Spleen (tissue), 11 donors: ENCODE data around the gene PEX5. TPM values are rescaled to one million over a fixed set of nuclear protein-coding genes. Genes with fewer than 3 reads are reported as not detected.

Experiments
- DNase-seq: peaks from one replicate; pipeline ENCODE4 v3.0.0-alpha.2; 2020
- H3K27ac ChIP-seq, 8 donors: fragments of 200-600 bp; sonication (generic) in 7 of 8; 1 replicate in 4 of 8; 2 replicates in 4 of 8; pipeline versions ENCODE4 v1.5.0 to v1.8.0; 2016 to 2021; ENCODE audit warnings: inconsistent platforms in 4 of 8, mild to moderate bottlenecking in 4 of 8, moderate library complexity in 1 of 8
- H3K27me3 ChIP-seq, 7 donors: fragments of 200-600 bp; sonication (generic) in 6 of 7; replicated peaks in 1 of 7; 1 replicate in 4 of 7; 2 replicates in 3 of 7; pipeline versions ENCODE4 v1.5.0 to v1.8.0; 2016 to 2021; ENCODE audit warnings: inconsistent platforms in 3 of 7, mild to moderate bottlenecking in 1 of 7
- H3K36me3 ChIP-seq, 6 donors: fragments of 200-600 bp; sonication (generic) in 5 of 6; 1 replicate in 4 of 6; 2 replicates in 2 of 6; pipeline versions ENCODE4 v1.5.0 to v1.8.0; 2016 to 2021; ENCODE audit warnings: inconsistent platforms in 2 of 6
- H3K4me1 ChIP-seq, 6 donors: fragments of 200-600 bp; sonication (generic) in 5 of 6; 1 replicate in 3 of 6; 2 replicates in 3 of 6; pipeline versions ENCODE4 v1.5.0 to v1.8.0; 2016 to 2021; ENCODE audit warnings: inconsistent platforms in 3 of 6
- H3K4me3 ChIP-seq, 8 donors: fragments of 200-600 bp; sonication (generic) in 7 of 8; 1 replicate in 4 of 8; 2 replicates in 4 of 8; pipeline versions ENCODE4 v1.5.0 to v1.8.0; 2016 to 2021; ENCODE audit warnings: inconsistent platforms in 4 of 8, mild to moderate bottlenecking in 4 of 8, moderate library complexity in 2 of 8
- H3K9me3 ChIP-seq, 8 donors: fragments of 200-600 bp; sonication (generic) in 7 of 8; 1 replicate in 4 of 8; 2 replicates in 4 of 8; pipeline versions ENCODE4 v1.5.0 to v1.8.0; 2016 to 2021; ENCODE audit warnings: inconsistent platforms in 4 of 8
- CTCF ChIP-seq, 11 experiments: fragments of 200-600 bp in 7 of 11; fragments of 450-650 bp in 4 of 11; sonication (generic) in 4 of 11; IDR thresholded peaks in 8 of 11; conservative IDR thresholded peaks in 3 of 11; 1 replicate in 7 of 11; 2 replicates in 4 of 11; pipeline versions ENCODE4 v1.4.0 to v1.8.0; 2016 to 2021; ENCODE audit warnings: antibody characterized with exemption in 11 of 11, inconsistent platforms in 4 of 11, mild to moderate bottlenecking in 1 of 11
- POLR2A ChIP-seq, 3 donors: fragments of 450-650 bp; IDR thresholded peaks; one replicate each; pipeline ENCODE4 v1.5.1; 2017; ENCODE audit warnings: antibody characterized with exemption in 3 of 3, mild to moderate bottlenecking in 1 of 3
- POLR2AphosphoS5 ChIP-seq, 3 donors: sonication (generic); formaldehyde crosslinking; IDR thresholded peaks; one replicate each; pipeline ENCODE4 v1.5.1; 2017; ENCODE audit warnings: antibody characterized with exemption in 3 of 3
- WGBS, 5 donors: extraction: QIAGEN DNeasy Blood & Tissue Kit in 3 of 5; methylation state at CpG; one replicate each; pipeline versions ENCODE4 v1.1.5 to v1.1.7; 2013 to 2018; 5-methylcytosine and 5-hydroxymethylcytosine counted together
- intact Hi-C: fragments of 100-400 bp; cut with DNase I; formaldehyde crosslinking; loops from one replicate; pipeline ENCODE4 v1.15.0; 2023; ENCODE audit warnings: low total_unique reads
- polyA plus RNA-seq, 3 donors: library from polyadenylated mRNA; stranded (reverse); fragments of 200-250 nt; gene quantifications; one replicate each; pipeline ENCODE4 v1.2.1, GENCODE V29; 2013
- total RNA-seq, 7 donors: library from RNA; depleted of rRNA in 3 of 7; stranded (reverse); fragments of >200 nt in 3 of 7; fragmentation: NEBNext Ultra II Directional in 4 of 7; extraction: Animal tissue kit (Norgen Biotek cat#: 25700) in 4 of 7; gene quantifications; one replicate each; pipeline versions ENCODE4 v1.1.0 to v1.2.1, GENCODE V29; 2016 to 2021
- donor health status: healthy with polysubstance abuse.
- donor health status: DM: no; HTN: no; CAD: no; lungs with moderate emphysema.
- donor health status: DM: no; HTN: no; CAD: no.
- donor health status: Bipolar disorder and iron deficiency.
- donor health status: healthy.
- donor health status: DM: no; HTN: no; CAD: no.
- donor health status: DM: yes; HTN: yes; CAD: no.

PEX5 gene
- total and polyA plus RNA-seq, 10 donors, result 13.4 to 35.8 (median 22.2) TPM

- Histone ChIP-seq H3K9me3 (no peaks in the 10 kb centered on the region), H3K4me1 (no peaks in the 10 kb centered on the region), H3K4me3 (no peak overlapping the region), H3K36me3 (peaks cover 0 to 78% (median 55%) of the 10 kb centered on the region in 6 donors), H3K27me3 (no peaks in the 10 kb centered on the region), H3K27ac (no peak overlapping the region)
- intact Hi-C loops, result no loop called here
- DNase-seq, result peak; percentile 53
- TF ChIP-seq CTCF (IDR thresholded peaks at IDR 0.05 in 8 of 11, conservative IDR thresholded peaks at IDR 0.05 in 3 of 11) (no peak), POLR2AphosphoS5 (IDR thresholded peaks at IDR 0.05) (no peak), POLR2A (IDR thresholded peaks at IDR 0.05) (no peak)
- WGBS, 5 donors, result 90 to 95% (median 91%) methylated on average over 17 to 24 of the region's 24 CpGs
These were observed 33.0 kb upstream of the PEX5 start for GRCh38 chr12:7156259-7157197.

GRCh38 chr12:7157391-7157790 is 32.1 kb upstream of the PEX5 start:
- intact Hi-C loops, result no loop called here
- peaks cover 0 to 7% (median 0%) of the 10 kb centered on the region in 7 donors for H3K27me3 ChIP-seq
- WGBS, 5 donors, result 87 to 92% (median 92%) methylated on average over 17 of the region's 17 CpGs
- DNase-seq, result no peak
- H3K36me3 ChIP-seq, result peaks cover 0 to 70% (median 53%) of the 10 kb centered on the region in 6 donors
- no peak overlapping the region for H3K4me3 ChIP-seq
- peaks cover 0 to 3% (median 0%) of the 10 kb centered on the region in 6 donors for H3K4me1 ChIP-seq
- H3K9me3 ChIP-seq, result no peaks in the 10 kb centered on the region
- TF ChIP-seq POLR2A (IDR thresholded peaks at IDR 0.05), result no peak
- no peak for TF ChIP-seq POLR2AphosphoS5 (IDR thresholded peaks at IDR 0.05)
- TF ChIP-seq CTCF (IDR thresholded peaks at IDR 0.05 in 8 of 11, conservative IDR thresholded peaks at IDR 0.05 in 3 of 11), result no peak
- no peak overlapping the region for H3K27ac ChIP-seq

- 73 to 84% (median 77%) methylated on average over 7 to 10 of the region's 10 CpGs for whole genome bisulfite sequencing, 5 donors
- DNase-seq, result no peak
- intact Hi-C loops, result no loop called here
- no peak overlapping the region for H3K4me3 ChIP-seq
- no peaks in the 10 kb centered on the region for H3K9me3 ChIP-seq
- peaks cover 0 to 22% (median 8%) of the 10 kb centered on the region in 7 donors for H3K27me3 ChIP-seq
- no peak overlapping the region for H3K27ac ChIP-seq
- peaks cover 0 to 9% (median 5%) of the 10 kb centered on the region in 6 donors for H3K4me1 ChIP-seq
- TF ChIP-seq POLR2A (IDR thresholded peaks at IDR 0.05) (no peak), POLR2AphosphoS5 (IDR thresholded peaks at IDR 0.05) (peak in 2 of 3 donors; percentile 32 to 39)
- H3K36me3 ChIP-seq, result peaks cover 0 to 54% (median 39%) of the 10 kb centered on the region in 6 donors
These were observed 30.5 kb upstream of the PEX5 start for GRCh38 chr12:7158781-7159609.

GRCh38 chr12:7160183-7160582 is 29.3 kb upstream of the PEX5 start:
- WGBS, 5 donors, result 72 to 79% (median 77%) methylated on average over 7 of the region's 7 CpGs
- no peak overlapping the region for H3K4me3 ChIP-seq
- peaks cover 0 to 42% (median 30%) of the 10 kb centered on the region in 6 donors for H3K36me3 ChIP-seq
- TF ChIP-seq POLR2A (IDR thresholded peaks at IDR 0.05) (no peak), CTCF (IDR thresholded peaks at IDR 0.05 in 8 of 11, conservative IDR thresholded peaks at IDR 0.05 in 3 of 11) (no peak), POLR2AphosphoS5 (IDR thresholded peaks at IDR 0.05) (no peak)
- peaks cover 0 to 31% (median 8%) of the 10 kb centered on the region in 7 donors for H3K27me3 ChIP-seq
- H3K27ac ChIP-seq, result no peak overlapping the region
- H3K9me3 ChIP-seq, result no peaks in the 10 kb centered on the region
- intact Hi-C loops, result no loop called here
- no peak for DNase-seq
- peaks cover 0 to 9% (median 5%) of the 10 kb centered on the region in 6 donors for H3K4me1 ChIP-seq
